22Rv1 (cell line): Measurements from ENCODE around the gene PSMB3.

Source experiments
- H3K27ac ChIP-seq: fragments of 450-650 bp; 2 replicates; pipeline ENCODE4 v1.5.1; 2017
- CTCF ChIP-seq: fragments of 450-650 bp; IDR thresholded peaks from 2 replicates; pipeline ENCODE4 v1.5.1; 2017; ENCODE audit warnings: mild to moderate bottlenecking
- ZFX ChIP-seq: fragments of 450-650 bp; IDR thresholded peaks from 2 replicates; pipeline ENCODE4 v1.6.1; 2017; ENCODE audit warnings: antibody characterized with exemption, borderline replicate concordance

PSMB3 gene

GRCh38 chr17:38731526-38732294, 20.8 kb upstream of the PSMB3 start:
- TF ChIP-seq CTCF = no peak
- no peak for TF ChIP-seq ZFX
- peak overlapping the region; percentile 95 for H3K27ac ChIP-seq

DNA sequence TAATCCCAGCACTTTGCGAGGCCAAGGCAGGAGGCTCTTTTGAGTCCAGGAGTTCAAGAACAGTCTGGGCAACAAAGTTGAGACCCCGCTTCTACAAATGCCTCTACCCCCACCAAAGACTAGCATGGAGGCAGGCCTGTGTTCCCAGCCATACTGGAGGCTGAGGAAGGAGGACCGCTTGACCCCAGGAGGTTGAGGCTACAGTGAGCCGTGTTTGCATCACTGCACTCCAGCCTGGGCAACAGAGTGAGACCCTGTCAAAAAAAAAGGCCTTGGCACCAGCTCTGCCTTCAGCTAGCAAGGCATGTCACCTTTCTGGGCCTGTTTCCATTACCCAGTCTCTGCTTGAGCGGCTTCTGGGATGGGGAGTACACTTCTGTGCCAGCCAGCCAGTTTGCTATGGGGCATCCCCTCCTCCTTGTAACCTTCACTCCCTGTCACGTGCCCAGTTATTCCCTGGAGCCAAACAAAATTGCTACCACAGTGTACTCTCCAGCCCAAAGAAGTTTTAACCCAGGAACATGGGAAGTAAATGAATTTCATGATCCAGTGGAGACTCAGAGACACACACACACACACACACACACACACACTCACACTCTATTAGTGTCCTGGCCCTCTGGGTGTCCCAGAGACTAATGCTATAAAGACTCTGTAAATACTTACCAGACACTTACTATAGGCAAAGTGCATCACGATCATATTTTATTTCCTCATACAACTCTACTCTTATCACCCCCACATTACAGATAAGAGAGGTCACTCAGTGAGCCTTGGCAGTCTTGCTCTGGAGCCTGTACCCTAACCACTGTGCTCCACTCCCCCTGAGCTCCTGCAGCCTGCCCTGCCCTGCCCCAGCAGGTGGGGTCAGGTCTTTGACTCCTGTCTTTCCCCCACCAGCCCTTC, 19.9 kb upstream of the PSMB3 start:
- TF ChIP-seq ZFX = no peak
- TF ChIP-seq CTCF = no peak
- H3K27ac ChIP-seq = peak overlapping the region; percentile 95

DNA sequence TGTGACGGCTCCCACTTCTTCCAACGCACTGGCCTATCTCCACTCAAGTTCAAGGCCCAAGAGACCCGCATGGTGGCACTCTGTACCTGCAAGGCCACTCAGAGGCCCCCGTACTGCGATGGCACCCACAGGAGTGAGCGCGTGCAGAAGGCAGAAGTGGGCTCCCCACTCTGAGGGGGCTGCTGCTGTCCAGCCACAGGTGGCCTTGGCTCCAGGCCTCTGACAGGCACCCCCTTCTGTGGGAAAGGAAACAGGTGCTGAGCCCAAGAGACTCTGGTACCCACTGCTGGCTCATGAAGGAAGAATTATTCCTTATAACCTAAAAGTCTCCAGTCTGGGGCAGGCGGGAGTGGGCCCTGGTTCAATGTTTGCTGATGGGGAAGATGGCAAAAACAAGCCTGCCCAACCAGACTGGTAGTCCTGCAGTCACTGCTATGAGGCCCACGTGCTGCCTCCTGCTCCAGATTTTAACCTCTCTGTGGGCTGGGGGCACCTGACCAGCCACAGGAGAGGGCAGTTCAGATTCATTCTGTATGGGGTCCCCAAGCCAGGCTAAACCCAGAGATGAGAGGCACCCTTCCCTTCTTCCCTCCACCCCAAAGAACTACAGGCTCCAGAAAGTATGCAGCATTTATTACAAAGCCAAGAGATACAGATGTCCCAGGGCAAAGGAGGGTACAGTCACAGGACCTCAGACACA, 19.1 kb upstream of the PSMB3 start:
- H3K27ac ChIP-seq = peak overlapping the region; percentile 95
- no peak for TF ChIP-seq ZFX

- peak overlapping the region; percentile 95 for H3K27ac ChIP-seq
- TF ChIP-seq CTCF (no peak), ZFX (no peak)
Observed at GRCh38 chr17:38733982-38734973, 18.3 kb upstream of the PSMB3 start.

DNA sequence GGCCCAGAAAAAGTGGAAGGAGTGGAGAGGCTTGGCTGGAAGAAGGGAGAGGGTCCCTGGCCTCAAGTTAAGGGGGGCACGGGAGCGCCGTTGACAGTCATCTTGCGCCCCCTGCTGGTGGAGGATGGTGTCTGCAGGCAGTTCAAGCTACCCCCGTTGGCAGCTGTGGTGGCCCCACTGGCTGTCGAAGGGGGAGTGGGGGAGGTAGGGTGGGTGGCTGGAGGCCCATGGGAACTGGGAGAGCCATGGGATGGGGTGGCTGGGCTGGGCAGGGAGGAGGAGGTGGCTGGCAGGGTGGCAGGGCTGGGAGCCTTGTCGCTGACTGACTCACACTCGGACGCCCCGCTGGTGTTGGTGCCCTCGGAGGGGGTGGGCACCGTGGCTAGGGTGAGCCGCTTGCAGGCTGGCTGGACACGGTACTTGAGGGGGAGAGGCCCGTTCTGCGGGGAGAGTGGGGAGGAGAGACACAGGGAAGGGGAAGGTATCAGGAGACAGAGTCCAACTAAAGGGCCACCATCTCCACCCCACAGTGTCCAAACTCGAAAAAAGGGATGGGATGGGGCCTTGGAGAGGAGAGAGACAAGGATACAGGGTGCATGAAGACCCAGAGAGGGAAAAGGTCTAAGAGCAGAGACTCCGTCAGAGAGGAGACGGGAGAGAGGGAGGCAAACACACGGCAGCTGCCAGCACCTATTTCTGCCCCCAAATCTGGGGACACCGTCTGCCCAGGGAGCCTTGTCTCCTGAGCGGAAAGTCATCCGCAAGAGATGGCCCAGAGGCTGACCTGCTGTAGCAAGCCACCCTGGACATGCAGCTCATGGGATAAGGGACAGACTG, 17.2 kb upstream of the PSMB3 start:
- TF ChIP-seq ZFX (no peak), CTCF (peak; percentile 93)
- peak overlapping the region; percentile 95 for H3K27ac ChIP-seq

- H3K27ac ChIP-seq = peak overlapping the region; percentile 95; the same call in 1 of the 2 replicates
- TF ChIP-seq ZFX (no peak), CTCF (no peak)
Observed at GRCh38 chr17:38738007-38738662, 14.4 kb upstream of the PSMB3 start.
